ENCODE results near the gene CERK. TPM values are rescaled to one million over a fixed set of nuclear protein-coding genes. Genes with fewer than 3 reads are reported as not detected.
A peak's percentile ranks its signal among the peaks of the same experiment; 100 is the strongest.

Gene CERK
- total and polyA plus RNA-seq, 9 of the 15 experiments (the other 6 are each of a cell fraction or from before 2014, with no cell fraction given) = 1.1 to 14.9 (median 8.7) TPM

GRCh38 chr22:46754110-46754799 lies 16.2 kb upstream of the CERK start (continued):
- TF ChIP-seq ZMIZ1 (IDR thresholded peaks at IDR 0.05; ENCODE audit: low read depth in 2 of 2, low read length in 2 of 2) (no peak), SMARCA5 (IDR thresholded peaks at IDR 0.05) (no peak), TCF7L2 (IDR thresholded peaks at IDR 0.05; ENCODE audit: low read depth, low read length) (no peak), STAG1 (CRISPR knock-in tag; IDR thresholded peaks at IDR 0.05; ENCODE audit: borderline replicate concordance) (no peak), REST (IDR thresholded peaks at IDR 0.05; ENCODE audit: borderline replicate concordance) (peak; percentile 33), REST (CRISPR knock-in tag; IDR thresholded peaks at IDR 0.05; ENCODE audit: low read depth) (no peak), EGR1 (conservative IDR thresholded peaks at IDR 0.05) (0 out of 2 replicates have a peak, but pooled peaks have one; percentile 15), PRMT5 (CRISPR knock-in tag; IDR thresholded peaks at IDR 0.05) (no peak), SAFB2 (IDR thresholded peaks at IDR 0.05; ENCODE audit: borderline replicate concordance, low read depth, low read length, severe bottlenecking) (no peak), ZNF589 (CRISPR knock-in tag; IDR thresholded peaks at IDR 0.05; ENCODE audit: low read depth) (no peak), SMAD4 (CRISPR knock-in tag; conservative IDR thresholded peaks at IDR 0.05) (peak; percentile 94), ZNF354B (CRISPR knock-in tag; IDR thresholded peaks at IDR 0.05) (no peak), STAT5A (IDR thresholded peaks at IDR 0.05; ENCODE audit: borderline replicate concordance, low read length) (no peak), SIRT6 (IDR thresholded peaks at IDR 0.05; ENCODE audit: low read depth, low read length) (no peak), BRD9 (IDR thresholded peaks at IDR 0.05; ENCODE audit: low read depth, partially characterized antibody) (no peak), CHD1 (IDR thresholded peaks at IDR 0.05; ENCODE audit: low read length) (no peak), HNRNPL (IDR thresholded peaks at IDR 0.05; ENCODE audit: low read depth, low read length) (no peak), DACH1 (IDR thresholded peaks at IDR 0.05; ENCODE audit: partially characterized antibody) (peak; percentile 69), HNRNPUL1 (IDR thresholded peaks at IDR 0.05; ENCODE audit: low read length) (no peak)
